Activated naive CD8-positive, alpha-beta T cell treated with anti-CD3 and anti-CD28 coated beads for 36 hours (primary cell): ENCODE results near the gene GYPB. TPM values are rescaled to one million over a fixed set of nuclear protein-coding genes. Genes with fewer than 3 reads are reported as not detected.
"Not testable (repeated sequence)": the region's sequence is repeated elsewhere in the genome, so short reads cannot be mapped to it uniquely, and the experiment has no call there.

Source experiments
- DNase-seq: peaks from one replicate; pipeline ENCODE4 v3.0.0; 2021
- H3K27ac Mint-ChIP-seq: one replicate; pipeline ENCODE4 v1.8.0; 2022; ENCODE audit warnings: mild to moderate bottlenecking, moderate library complexity, mixed read lengths
- H3K27me3 Mint-ChIP-seq: one replicate; pipeline ENCODE4 v1.8.0; 2022; ENCODE audit warnings: mild to moderate bottlenecking, mixed read lengths
- H3K36me3 Mint-ChIP-seq: one replicate; pipeline ENCODE4 v1.8.0; 2021; ENCODE audit warnings: mild to moderate bottlenecking, mixed read lengths
- H3K4me1 Mint-ChIP-seq: one replicate; pipeline ENCODE4 v1.8.0; 2021; ENCODE audit warnings: mixed read lengths
- H3K4me3 Mint-ChIP-seq: one replicate; pipeline ENCODE4 v1.8.0; 2022; ENCODE audit warnings: mild to moderate bottlenecking, moderate library complexity, mixed read lengths
- H3K9me3 Mint-ChIP-seq: one replicate; pipeline ENCODE4 v1.8.0; 2022; ENCODE audit warnings: mixed read lengths
- total RNA-seq, 2 experiments: library from RNA; stranded (reverse); gene quantifications; one replicate each; pipeline ENCODE4 v1.2.3, GENCODE V29; 2021

GYPB gene
- total RNA-seq, 2 experiments from 2014 or later = not detected

GRCh38 chr4:143996193-143996592 is 23.0 kb downstream of the GYPB start:
- H3K4me3 Mint-ChIP-seq, DNase-seq, H3K4me1 Mint-ChIP-seq, H3K27me3 Mint-ChIP-seq, H3K9me3 Mint-ChIP-seq, H3K27ac Mint-ChIP-seq, H3K36me3 Mint-ChIP-seq: not testable (repeated sequence)

GRCh38 chr4:143991761-143992160 is 27.4 kb downstream of the GYPB start:
- DNase-seq, H3K27me3 Mint-ChIP-seq: not testable (repeated sequence)

GRCh38 chr4:143990717-143991116 is 28.5 kb downstream of the GYPB start:
- H3K27me3 Mint-ChIP-seq, H3K36me3 Mint-ChIP-seq, H3K4me1 Mint-ChIP-seq, DNase-seq, H3K4me3 Mint-ChIP-seq, H3K27ac Mint-ChIP-seq, H3K9me3 Mint-ChIP-seq: not testable (repeated sequence)

More at GRCh38 chr4:143991761-143992160, 27.4 kb downstream of the GYPB start:
- H3K9me3 Mint-ChIP-seq, H3K4me1 Mint-ChIP-seq, H3K36me3 Mint-ChIP-seq, H3K27ac Mint-ChIP-seq, H3K4me3 Mint-ChIP-seq: not testable (repeated sequence)

GRCh38 chr4:143986180-143986579 is 33.0 kb downstream of the GYPB start:
- H3K27me3 Mint-ChIP-seq = no peaks in the 10 kb centered on the region
- DNase-seq = no peak
- H3K9me3 Mint-ChIP-seq = no peaks in the 10 kb centered on the region
- no peaks in the 10 kb centered on the region for H3K36me3 Mint-ChIP-seq
- no peaks in the 10 kb centered on the region for H3K4me1 Mint-ChIP-seq
- H3K27ac Mint-ChIP-seq = no peak overlapping the region
- no peak overlapping the region for H3K4me3 Mint-ChIP-seq

- not testable (repeated sequence) for H3K36me3 Mint-ChIP-seq, H3K4me1 Mint-ChIP-seq, DNase-seq, H3K9me3 Mint-ChIP-seq, H3K27me3 Mint-ChIP-seq, H3K27ac Mint-ChIP-seq, H3K4me3 Mint-ChIP-seq
Measured at GRCh38 chr4:143980776-143981175, 38.4 kb downstream of the GYPB start.

GRCh38 chr4:143975527-143975926 is 43.7 kb downstream of the GYPB start:
- DNase-seq, H3K4me1 Mint-ChIP-seq, H3K4me3 Mint-ChIP-seq, H3K36me3 Mint-ChIP-seq, H3K27me3 Mint-ChIP-seq, H3K9me3 Mint-ChIP-seq, H3K27ac Mint-ChIP-seq: not testable (repeated sequence)

GRCh38 chr4:143974021-143974420 is 45.2 kb downstream of the GYPB start:
- H3K9me3 Mint-ChIP-seq, H3K27ac Mint-ChIP-seq, H3K36me3 Mint-ChIP-seq, H3K27me3 Mint-ChIP-seq, H3K4me3 Mint-ChIP-seq, DNase-seq, H3K4me1 Mint-ChIP-seq: not testable (repeated sequence)

GRCh38 chr4:143961075-143961474 is 58.1 kb downstream of the GYPB start:
- Mint-ChIP-seq H3K4me1 (no peaks in the 10 kb centered on the region), H3K27ac (no peak overlapping the region), H3K9me3 (no peaks in the 10 kb centered on the region), H3K4me3 (no peak overlapping the region), H3K27me3 (no peaks in the 10 kb centered on the region), H3K36me3 (no peaks in the 10 kb centered on the region)
- DNase-seq = no peak

GRCh38 chr4:143955306-143955705 is 63.9 kb downstream of the GYPB start:
- H3K9me3 Mint-ChIP-seq, DNase-seq, H3K4me1 Mint-ChIP-seq, H3K4me3 Mint-ChIP-seq, H3K36me3 Mint-ChIP-seq, H3K27ac Mint-ChIP-seq, H3K27me3 Mint-ChIP-seq: not testable (repeated sequence)

GRCh38 chr4:143951458-143951972 is 67.7 kb downstream of the GYPB start:
- H3K36me3 Mint-ChIP-seq, H3K4me1 Mint-ChIP-seq, H3K27ac Mint-ChIP-seq: not testable (repeated sequence)

GRCh38 chr4:143950967-143951366 is 68.2 kb downstream of the GYPB start:
- H3K27ac Mint-ChIP-seq, H3K36me3 Mint-ChIP-seq, H3K4me1 Mint-ChIP-seq, H3K27me3 Mint-ChIP-seq, H3K9me3 Mint-ChIP-seq, DNase-seq, H3K4me3 Mint-ChIP-seq: not testable (repeated sequence)

More at GRCh38 chr4:143951458-143951972, 67.7 kb downstream of the GYPB start:
- not testable (repeated sequence) for H3K4me3 Mint-ChIP-seq, H3K27me3 Mint-ChIP-seq, H3K9me3 Mint-ChIP-seq, DNase-seq

- not testable (repeated sequence) for H3K27ac Mint-ChIP-seq, DNase-seq, H3K9me3 Mint-ChIP-seq, H3K4me1 Mint-ChIP-seq, H3K36me3 Mint-ChIP-seq, H3K4me3 Mint-ChIP-seq, H3K27me3 Mint-ChIP-seq
Measured at GRCh38 chr4:143950185-143950584, 69.0 kb downstream of the GYPB start.

GRCh38 chr4:143947493-143947892 is 71.7 kb downstream of the GYPB start:
- not testable (repeated sequence) for DNase-seq, H3K27me3 Mint-ChIP-seq, H3K36me3 Mint-ChIP-seq, H3K4me3 Mint-ChIP-seq, H3K9me3 Mint-ChIP-seq, H3K27ac Mint-ChIP-seq, H3K4me1 Mint-ChIP-seq

Other genes with a start within 250 kb of the GYPB start
- 1 to 10 TPM; 1.9 to 2.7 TPM for gene GYPE, start 113.8 kb downstream of the GYPB start, total RNA-seq
- not detected for gene GYPA, start 121.3 kb upstream of the GYPB start, total RNA-seq